ENCODE results near the gene CEP112.

DNA sequence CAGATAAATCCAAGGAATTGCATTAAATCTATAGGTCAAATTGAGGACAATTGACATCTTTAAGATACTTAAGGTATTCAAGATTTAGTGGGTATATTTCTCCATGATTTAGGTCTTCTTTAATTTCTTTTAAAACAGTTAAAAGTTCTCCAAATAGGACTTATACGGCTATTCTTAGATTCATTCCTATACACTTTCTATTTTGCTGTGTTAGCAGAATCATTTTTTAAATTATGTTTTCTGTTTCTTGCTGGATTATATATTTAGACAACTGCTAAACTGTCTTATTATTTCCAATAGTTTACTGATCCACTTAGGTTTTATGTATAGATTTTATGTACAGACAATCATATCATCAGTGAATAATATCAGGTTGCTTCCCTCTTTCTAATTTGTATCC, 404.4 kb downstream of the CEP112 start:
- TF ChIP-seq, protein P1, sequence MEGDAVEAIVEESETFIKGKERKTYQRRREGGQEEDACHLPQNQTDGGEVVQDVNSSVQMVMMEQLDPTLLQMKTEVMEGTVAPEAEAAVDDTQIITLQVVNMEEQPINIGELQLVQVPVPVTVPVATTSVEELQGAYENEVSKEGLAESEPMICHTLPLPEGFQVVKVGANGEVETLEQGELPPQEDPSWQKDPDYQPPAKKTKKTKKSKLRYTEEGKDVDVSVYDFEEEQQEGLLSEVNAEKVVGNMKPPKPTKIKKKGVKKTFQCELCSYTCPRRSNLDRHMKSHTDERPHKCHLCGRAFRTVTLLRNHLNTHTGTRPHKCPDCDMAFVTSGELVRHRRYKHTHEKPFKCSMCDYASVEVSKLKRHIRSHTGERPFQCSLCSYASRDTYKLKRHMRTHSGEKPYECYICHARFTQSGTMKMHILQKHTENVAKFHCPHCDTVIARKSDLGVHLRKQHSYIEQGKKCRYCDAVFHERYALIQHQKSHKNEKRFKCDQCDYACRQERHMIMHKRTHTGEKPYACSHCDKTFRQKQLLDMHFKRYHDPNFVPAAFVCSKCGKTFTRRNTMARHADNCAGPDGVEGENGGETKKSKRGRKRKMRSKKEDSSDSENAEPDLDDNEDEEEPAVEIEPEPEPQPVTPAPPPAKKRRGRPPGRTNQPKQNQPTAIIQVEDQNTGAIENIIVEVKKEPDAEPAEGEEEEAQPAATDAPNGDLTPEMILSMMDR (IDR thresholded peaks at IDR 0.05; ENCODE audit: low read depth, low read length), result no peak
- no peak for TF ChIP-seq POLR2A (IDR thresholded peaks at IDR 0.05; ENCODE audit: extremely low read depth, insufficient read length)
- TF ChIP-seq MYC (IDR thresholded peaks at IDR 0.05; ENCODE audit: low read depth, low read length), result no peak
- TF ChIP-seq, protein P2, sequence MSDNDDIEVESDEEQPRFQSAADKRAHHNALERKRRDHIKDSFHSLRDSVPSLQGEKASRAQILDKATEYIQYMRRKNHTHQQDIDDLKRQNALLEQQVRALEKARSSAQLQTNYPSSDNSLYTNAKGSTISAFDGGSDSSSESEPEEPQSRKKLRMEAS (IDR thresholded peaks at IDR 0.05; ENCODE audit: low read depth, low read length), result no peak

Measured in NB4 (cell line).